ENCODE data around the gene C10orf53.
"Not testable (repeated sequence)": the region's sequence is repeated elsewhere in the genome, so short reads cannot be mapped to it uniquely, and the experiment has no call there.

Gene C10orf53

GRCh38 chr10:49688920-49689319 lies 9.5 kb downstream of the C10orf53 start:
- DNase-seq: no peak

GRCh38 chr10:49689882-49690510 lies 10.5 kb downstream of the C10orf53 start:
- no peak for DNase-seq

- DNase-seq: no peak
Measured at GRCh38 chr10:49690698-49691356, 11.4 kb downstream of the C10orf53 start.

GRCh38 chr10:49691588-49691987 lies 12.1 kb downstream of the C10orf53 start:
- no peak for DNase-seq

- no peak for DNase-seq
Measured at GRCh38 chr10:49694466-49694865, 15.0 kb downstream of the C10orf53 start.

- DNase-seq: no peak
Measured at GRCh38 chr10:49696311-49696710, 16.9 kb downstream of the C10orf53 start.

- DNase-seq: no peak
Measured at GRCh38 chr10:49698679-49699078, 19.2 kb downstream of the C10orf53 start.

GRCh38 chr10:49700211-49700610 lies 20.8 kb downstream of the C10orf53 start:
- no peak for DNase-seq

GRCh38 chr10:49700997-49701396 lies 21.5 kb downstream of the C10orf53 start:
- DNase-seq: peak; percentile 39

GRCh38 chr10:49707585-49707984 lies 28.1 kb downstream of the C10orf53 start:
- DNase-seq: no peak

GRCh38 chr10:49709934-49710333 lies 30.5 kb downstream of the C10orf53 start:
- DNase-seq: no peak

- DNase-seq: no peak
Measured at GRCh38 chr10:49710966-49711365, 31.5 kb downstream of the C10orf53 start.

GRCh38 chr10:49711481-49711880 lies 32.0 kb downstream of the C10orf53 start:
- DNase-seq: no peak

- DNase-seq: no peak
Measured at GRCh38 chr10:49713266-49713665, 33.8 kb downstream of the C10orf53 start.

GRCh38 chr10:49715157-49715556 lies 35.7 kb downstream of the C10orf53 start:
- DNase-seq: not testable (repeated sequence)

GRCh38 chr10:49726593-49726992 lies 47.1 kb downstream of the C10orf53 start:
- no peak for DNase-seq

- DNase-seq: no peak
Measured at GRCh38 chr10:49733866-49734265, 54.4 kb downstream of the C10orf53 start.

GRCh38 chr10:49734676-49735075 lies 55.2 kb downstream of the C10orf53 start:
- no peak for DNase-seq

GRCh38 chr10:49735161-49735560 lies 55.7 kb downstream of the C10orf53 start:
- no peak for DNase-seq

GRCh38 chr10:49735848-49736563 lies 56.6 kb downstream of the C10orf53 start:
- no peak for DNase-seq

- no peak for DNase-seq
Measured at GRCh38 chr10:49736564-49737113, 57.2 kb downstream of the C10orf53 start.

GRCh38 chr10:49737474-49738201 lies 58.2 kb downstream of the C10orf53 start:
- DNase-seq: no peak
